GOT3 (cell line): ENCODE data around the gene EXOC3L4.

Source experiments
- DNase-seq: peaks from one replicate; lab custom pipeline; 2025; ENCODE audit warnings: mixed read lengths; lab: John Stamatoyannopoulos, UW

The EXOC3L4 gene

DNA sequence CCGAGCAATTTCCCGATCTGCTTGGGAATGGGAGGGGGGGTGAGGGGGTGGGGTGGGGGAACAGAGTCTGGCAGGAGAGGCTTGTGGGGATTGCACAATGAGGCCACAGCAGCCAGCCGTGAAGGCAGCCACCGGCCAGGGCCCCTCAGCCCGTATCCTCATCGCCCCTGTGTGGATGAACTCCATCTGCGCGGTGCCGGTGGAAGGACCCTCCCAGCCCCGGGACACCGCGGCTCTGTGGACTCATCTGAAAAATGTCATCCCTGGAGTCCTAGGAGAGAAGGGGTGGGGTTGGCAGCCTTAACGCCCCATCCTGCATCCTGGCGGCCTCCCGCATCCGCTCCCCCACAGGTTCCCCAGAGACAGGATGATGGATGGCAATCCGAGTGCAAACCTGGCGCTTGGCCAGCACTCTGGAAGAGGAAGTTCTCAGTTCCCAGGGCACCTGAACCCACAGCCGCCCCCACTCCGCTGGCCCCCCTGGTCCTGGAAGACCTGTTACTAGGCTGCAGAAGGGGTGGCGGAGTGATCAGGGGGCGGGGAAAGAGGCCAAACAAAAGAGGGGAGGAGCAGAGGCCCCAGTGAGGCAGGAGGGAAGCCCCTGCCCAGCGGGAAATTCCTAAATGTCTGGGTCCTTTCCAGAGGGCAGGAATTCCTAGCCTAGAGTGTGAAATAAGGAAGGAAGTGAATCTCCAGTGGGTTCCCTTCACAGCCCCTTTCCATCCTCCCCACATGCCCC lies 27.5 kb downstream of the EXOC3L4 start:
- DNase-seq: no peak

DNA sequence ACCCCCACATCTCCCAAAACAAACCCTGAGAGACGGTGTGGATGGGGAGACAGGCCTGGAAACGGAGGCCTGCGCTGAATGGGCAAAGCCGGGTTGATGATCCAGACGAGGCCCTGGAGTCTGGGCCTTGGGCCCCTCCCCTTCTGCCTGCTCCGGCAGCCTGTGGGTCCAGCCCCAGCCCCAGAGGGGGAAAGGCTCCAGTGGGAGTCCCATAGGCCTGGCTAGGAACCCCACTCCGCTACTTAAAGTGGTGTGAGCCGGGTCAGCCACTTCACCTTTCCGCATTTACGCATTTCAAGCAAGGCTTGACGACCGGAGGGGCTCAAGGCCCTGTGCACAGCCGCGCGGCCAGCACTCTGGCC lies 28.0 kb downstream of the EXOC3L4 start:
- DNase-seq: no peak

DNA sequence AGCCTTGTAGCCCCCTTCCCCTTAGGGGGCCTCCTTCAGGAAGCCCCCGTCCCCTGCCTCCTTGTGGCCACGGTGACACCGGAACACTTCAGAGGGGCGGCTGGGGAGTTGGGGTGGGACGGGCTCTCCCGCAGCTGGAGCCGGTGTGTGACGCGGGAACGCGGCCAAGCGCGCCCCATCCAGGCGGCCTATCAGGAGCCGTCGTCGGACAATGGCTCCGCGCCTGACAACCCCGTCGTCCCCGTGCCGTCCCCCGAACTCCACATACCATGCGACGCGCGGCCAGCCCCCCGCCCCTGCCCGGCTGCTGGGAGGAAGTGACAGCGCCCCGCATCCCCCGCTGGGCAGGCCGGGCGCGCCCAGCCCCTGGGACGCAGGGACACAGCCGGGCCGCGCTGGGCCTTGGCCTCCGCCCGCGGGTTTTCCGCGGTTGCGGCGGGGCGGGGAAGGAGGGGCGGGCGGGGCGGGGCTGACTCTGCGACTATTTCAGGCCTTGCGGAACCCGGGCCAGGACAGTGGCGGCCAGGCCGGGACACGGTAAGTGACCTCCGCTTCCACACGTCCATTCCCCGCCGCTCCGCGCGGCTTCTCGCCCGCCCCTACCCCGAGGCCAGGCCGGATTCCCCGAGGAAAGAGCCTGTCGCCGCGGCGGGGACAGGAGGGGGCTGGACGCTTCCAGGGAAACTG lies 28.6 kb downstream of the EXOC3L4 start, which contains the start of gene TNFAIP2:
TSS of gene TNFAIP2 (plus strand) at position 515 of the 687 bp plus-strand sequence. CDS start 2,997 bp downstream, outside the sequence.
- no peak for DNase-seq

DNA sequence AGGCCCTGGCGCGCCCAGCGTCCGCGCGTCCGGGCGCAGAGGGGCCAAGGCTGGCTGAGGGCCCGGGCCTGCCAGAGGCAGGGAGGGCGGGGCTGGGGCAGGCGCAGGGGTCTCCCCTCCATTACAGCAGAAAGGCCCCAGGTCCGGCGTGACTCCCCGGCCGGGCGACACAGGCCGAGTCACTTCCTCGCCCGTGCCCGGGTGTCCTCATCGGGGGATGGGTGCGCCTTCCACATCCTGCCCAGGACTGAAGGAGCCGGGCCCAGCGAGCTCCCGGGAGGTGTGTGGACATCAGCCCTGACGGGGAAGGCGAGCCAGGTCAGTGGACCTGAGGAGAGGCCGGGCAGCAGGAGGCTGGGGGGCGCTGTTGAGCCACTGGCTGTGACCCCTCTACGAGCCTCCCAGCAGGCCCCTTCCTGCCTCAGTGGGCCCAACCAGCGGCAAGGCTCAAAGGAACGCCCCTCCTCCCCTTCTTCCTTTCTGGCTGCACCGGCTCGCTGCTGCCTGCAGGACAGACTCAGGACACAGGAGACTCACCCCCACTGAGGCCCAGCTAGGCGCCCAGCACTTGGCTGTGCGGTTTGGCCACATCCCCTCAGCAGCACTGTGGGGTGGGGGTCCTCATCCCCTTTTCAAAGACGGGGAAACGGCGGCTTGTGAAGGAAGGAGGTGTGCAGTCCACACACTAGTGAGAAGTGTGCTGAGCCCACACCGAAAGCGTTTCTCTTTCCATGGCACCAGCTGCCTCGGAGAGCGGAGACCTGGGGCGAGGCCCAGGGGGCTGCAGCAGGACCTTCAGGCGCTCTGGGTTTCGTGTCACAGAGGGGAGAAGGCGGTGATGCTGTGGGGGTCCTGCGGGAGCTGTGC lies 29.3 kb downstream of the EXOC3L4 start:
- no peak for DNase-seq

DNA sequence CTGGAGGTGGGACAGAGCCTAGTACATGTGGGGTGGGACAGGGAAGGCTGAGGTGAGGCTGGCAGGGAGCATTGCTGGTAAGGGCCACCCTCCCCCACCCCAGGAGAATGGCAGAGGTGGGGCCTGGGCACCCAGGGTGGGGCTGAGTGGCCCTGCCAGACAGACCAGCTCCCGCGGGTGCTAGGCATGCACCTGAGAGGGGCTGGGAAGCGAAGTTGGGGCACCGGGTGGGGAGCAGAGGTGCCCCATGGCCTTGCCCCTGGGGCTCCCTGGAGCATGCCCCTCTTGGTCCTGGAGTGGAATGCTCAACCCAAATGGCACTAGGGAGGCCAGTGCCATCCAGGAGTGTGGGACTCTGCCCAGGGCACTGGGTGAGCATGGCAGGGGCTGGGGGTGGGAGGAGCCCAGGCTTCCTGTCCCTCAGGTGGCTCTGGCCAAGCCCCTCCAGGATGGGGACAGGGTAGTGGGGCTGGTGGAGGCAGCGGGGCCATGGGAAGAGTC lies 30.0 kb downstream of the EXOC3L4 start:
- DNase-seq: no peak

DNA sequence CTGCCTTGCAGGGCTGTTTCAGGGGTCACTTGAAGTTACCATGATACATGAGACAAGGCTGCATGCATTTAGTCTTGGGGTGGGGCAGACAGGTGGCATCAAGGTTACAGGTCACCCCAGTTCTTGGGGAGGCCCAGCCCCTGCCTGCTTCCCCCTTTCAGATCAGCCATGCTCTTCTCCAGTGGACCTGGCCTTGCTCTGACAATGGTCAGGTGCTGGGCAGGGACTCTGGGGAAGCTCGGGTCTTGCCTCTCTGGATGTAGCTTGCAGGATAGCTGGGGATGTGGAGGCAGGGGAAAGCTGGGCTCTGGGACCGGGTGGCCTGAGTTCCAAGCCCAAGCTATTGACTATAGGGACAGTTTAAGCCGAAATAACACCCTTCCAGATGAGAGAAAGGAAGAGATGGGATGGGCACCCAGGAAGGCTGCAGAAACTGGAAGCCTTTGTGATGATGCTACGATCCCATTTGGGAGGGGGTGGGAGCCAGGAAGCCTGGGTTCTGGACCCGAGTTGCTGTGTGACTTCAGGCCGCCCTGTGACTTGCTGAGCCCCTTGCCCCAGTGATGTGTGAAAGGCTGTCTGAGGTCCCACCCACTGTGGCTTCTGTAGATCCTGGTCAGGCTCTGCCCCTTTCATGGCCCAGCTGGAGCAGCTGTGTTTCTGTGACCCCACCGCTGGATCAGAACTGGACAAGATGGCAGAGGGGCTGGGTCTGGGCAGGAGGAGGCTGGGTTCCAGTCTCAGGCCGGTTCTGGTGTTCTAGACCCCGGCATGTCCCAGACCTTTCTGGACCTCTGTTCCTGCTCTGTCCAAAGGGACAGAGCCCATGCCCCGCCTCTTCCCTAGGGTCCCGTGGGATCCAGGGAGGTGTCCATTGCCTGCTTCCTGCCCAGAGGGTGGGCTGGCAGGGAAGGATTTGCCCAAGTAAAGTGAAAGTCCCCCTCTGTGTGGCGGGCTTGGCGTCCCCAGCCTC lies 30.9 kb downstream of the EXOC3L4 start:
- no peak for DNase-seq

DNA sequence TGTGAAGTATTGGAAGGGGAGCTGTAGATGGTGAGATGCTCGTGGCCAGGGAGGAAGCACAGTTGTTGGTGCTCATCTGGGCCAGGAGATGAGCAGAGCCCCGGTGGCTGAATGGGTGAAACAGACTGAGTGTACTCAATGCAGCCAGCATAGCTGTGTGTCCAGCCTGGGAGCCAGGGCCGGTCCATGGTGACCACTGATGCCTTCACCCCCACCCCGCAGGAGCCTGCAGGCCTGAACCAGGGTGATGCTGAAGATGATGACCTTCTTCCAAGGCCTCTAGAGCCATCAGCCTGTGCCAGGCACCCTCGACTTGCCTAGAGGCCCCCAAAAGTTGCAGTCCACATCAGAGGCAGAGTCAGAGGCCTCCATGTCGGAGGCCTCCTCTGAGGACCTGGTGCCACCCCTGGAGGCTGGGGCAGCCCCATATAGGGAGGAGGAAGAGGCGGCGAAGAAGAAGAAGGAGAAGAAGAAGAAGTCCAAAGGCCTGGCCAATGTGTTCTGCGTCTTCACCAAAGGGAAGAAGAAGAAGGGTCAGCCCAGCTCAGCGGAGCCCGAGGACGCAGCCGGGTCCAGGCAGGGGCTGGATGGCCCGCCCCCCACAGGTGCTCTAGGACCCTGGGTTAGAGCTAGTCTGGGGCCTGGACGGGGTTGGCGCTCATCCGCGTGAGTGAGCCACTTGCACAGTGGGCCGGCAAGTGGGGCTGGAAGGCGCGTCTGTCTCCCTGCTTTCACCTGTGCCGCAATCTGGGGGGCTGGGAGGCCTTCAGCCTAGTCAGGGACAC lies 31.8 kb downstream of the EXOC3L4 start:
- no peak for DNase-seq

DNA sequence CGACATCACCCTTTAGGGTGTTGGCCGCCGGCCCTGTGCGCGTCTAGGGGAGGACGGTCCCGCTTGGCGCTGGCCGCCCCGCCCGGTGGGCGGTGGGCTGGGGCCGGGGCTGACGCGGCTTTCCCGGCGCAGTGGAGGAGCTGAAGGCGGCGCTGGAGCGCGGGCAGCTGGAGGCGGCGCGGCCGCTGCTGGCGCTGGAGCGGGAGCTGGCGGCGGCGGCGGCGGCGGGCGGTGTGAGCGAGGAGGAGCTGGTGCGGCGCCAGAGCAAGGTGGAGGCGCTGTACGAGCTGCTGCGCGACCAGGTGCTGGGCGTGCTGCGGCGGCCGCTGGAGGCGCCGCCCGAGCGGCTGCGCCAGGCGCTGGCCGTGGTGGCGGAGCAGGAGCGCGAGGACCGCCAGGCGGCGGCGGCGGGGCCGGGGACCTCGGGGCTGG lies 32.4 kb downstream of the EXOC3L4 start:
- no peak for DNase-seq

DNA sequence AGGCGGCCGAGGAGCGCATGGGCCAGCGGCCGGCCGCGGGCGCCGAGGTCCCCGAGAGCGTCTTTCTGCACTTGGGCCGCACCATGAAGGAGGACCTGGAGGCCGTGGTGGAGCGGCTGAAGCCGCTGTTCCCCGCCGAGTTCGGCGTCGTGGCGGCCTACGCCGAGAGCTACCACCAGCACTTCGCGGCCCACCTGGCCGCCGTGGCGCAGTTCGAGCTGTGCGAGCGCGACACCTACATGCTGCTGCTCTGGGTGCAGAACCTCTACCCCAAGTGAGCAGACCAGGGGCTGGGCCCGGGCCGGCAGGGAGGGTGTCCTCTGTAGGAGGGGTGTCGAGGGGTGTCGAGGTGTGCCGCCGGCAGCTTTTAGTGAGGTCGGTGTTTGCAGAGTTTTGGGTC lies 32.8 kb downstream of the EXOC3L4 start:
- no peak for DNase-seq

DNA sequence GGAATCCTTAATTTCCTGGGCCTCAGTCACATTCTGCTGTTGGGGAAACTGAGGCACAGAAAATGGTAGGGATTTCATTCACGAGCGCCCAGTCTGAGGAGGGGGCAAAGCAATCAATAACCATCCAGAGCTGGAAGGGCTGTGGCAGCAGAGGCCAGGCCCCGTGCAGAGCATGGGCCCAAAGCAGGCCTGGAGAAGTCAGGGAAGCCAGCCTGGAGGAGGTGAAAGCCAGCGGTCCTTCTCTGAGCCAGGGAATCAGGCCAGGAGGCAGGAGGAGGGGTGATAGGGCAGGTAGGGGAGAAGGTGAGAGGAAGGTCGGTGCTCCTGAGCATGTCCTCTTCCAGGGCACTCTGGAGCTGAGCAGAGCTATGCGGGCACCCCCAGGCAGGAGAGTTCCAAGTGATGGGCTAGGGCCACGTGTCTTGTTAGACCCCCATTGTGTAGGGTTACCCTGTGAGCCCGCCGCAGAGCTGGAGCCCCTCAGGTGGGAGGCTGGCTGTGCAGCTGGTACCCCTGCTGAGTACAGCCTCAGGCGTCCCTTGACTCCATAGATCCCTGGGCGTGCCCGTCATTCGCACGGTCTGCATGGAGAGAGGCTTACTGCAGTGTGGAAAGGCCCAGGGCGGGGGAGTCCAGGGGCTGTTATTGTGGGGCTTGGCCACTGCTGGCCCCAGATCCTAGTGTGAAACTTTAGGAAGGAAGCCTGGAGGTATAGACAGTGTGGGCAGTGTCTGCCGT lies 33.5 kb downstream of the EXOC3L4 start:
- DNase-seq: no peak

DNA sequence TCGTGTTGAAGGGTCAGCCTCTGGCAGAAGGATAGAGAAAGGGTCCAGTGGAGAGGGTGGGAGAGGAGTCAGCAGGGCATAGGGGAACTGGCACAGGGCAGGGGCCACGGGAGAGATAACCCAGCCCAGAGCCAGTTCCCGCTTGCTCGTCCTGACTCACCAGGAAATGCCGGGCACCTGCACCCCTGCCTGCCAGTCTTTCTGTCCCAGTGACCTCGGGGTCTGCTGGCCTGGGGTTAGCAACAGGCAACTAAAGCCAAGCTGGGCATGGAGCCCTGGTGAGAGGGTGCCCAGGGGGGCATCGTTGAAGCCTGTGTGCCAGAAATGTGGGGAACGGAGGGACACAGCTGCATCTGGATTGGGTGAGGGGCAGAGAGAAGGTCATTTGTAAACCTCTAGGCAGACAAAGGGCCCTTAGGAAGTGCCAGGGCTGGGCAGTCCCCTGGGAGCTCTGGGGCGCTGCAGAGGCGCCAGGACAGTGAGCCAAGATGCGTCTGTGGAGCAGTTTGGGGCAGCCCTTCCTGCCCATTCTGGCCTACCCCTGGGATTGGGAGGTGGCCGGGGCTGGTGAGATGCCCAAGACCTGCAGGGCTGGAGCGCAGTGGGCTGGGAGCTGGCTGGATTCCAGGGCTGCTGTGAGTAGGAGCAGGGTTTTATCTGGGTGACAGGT lies 34.2 kb downstream of the EXOC3L4 start:
- no peak for DNase-seq

DNA sequence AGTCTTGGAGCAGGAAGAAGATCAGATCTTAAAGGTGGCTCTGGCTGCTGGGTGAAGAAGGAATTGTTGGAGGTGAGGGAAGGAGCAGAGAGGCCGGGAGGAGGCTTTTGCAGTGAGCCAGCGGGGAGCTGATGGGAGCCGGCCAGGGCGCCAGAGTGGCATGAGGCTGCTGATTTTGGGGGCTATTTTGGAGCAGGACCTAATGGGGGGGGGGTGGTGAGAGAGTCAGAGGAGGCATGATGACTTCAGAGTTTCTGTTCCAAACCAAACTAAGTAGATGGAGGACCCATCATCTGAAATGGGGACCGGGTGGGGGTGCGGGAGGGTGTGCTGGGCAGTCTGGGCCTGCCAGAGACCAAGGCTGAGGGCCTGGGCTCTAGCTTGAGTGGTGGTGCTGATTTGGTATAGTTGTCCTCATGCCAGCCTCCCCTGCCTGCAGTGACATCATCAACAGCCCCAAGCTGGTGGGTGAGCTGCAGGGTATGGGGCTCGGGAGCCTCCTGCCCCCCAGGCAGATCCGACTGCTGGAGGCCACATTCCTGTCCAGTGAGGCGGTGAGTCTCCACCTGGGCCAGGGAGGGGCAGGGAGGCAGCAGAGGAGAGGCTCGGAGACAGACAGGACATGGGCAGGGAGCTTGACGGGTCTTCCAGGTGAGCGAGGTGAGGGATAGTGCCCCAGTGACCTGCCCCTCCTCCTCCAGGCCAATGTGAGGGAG lies 34.9 kb downstream of the EXOC3L4 start:
- DNase-seq: no peak

DNA sequence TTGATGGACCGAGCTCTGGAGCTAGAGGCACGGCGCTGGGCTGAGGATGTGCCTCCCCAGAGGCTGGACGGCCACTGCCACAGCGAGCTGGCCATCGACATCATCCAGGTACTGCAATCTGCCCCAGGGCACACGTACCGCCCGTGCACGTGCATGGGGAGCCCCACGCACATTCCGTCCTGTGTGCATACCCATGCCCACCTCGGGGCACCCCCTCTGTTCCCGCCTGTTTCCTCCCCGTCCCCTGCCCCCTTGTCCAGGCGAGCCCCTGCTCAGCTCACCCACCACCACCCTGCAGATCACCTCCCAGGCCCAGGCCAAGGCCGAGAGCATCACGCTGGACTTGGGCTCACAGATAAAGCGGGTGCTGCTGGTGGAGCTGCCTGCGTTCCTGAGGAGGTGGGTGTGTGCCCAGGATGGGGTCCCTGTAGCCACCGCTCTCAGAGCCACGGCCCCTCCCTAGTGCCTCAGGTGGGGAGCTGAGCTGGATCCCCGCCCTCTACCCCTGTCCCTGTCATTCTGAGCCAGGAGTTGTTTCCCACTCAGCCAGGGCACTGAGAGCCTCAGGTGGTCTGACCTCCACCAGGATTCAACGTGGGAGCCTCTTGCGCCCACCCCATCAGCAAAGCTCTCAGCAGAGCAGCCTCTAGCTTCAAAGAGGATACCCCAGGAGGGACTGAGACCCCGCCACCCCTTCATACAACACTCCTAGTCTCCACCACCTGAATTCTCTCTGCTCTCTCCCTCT lies 35.7 kb downstream of the EXOC3L4 start:
- no peak for DNase-seq

DNA sequence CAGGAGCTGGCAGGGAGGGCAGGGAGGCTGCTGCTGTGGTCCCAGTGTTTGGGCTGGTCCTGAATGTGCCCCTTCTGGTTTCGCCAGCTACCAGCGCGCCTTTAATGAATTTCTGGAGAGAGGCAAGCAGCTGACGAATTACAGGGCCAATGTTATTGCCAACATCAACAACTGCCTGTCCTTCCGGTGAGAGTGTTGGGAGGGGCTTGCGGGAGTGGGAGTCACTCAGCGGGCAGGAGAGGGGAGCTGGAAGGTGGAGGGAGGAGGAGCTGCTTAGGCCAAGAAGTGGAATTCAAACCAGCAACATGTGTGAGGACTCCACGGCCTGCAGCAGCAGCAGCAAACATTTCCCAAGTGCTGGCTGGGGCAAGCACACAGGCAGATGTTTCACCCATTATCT lies 36.4 kb downstream of the EXOC3L4 start:
- DNase-seq: no peak

DNA sequence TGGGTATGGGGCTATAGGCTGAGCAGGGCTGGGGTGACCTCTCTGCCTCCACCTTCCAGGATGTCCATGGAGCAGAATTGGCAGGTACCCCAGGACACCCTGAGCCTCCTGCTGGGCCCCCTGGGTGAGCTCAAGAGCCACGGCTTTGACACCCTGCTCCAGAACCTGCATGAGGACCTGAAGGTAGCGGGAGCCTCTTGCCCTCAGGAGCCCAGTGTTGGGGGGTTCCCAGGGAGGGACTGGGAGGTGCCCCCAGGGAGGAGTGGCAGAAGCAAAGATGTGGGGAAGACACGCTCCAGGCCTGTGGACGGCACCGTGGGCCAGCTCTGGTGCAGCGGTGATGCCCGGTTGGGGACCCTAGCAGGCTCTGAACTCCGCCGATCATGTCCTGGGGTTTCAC lies 37.1 kb downstream of the EXOC3L4 start:
- DNase-seq: no peak

DNA sequence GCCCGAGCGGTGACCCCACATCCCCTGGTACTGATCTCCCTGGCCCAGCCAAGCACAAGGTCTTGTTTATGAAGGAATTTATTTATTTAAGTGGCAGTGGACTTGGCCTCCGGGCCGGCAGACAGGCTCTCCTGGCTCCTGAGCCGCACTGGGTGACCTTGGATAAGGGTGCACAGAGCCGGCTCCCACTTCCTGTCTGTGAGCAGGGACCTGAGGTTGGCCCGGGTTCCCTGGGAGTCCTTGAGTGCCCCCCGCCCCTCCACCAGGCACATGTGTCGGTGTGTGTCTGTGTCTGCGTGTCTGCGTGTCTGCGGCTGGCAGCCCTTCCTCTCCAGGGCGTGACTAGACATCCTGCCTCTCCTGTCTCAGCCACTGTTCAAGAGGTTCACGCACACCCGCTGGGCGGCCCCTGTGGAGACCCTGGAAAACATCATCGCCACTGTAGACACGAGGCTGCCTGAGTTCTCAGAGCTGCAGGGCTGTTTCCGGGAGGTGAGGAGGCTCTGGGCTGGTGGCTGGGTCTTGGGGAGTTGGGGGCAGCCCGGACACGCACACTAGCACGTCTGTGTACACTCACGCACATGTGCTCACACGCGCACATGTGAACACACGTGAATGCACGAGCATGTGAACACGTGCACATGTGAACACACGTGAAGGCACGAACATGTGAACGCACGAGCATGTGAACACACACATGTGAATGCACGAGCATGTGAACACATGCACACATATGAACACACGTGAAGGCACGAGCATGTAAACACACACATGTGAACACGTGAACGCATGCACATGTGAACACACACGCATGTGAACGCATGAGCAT lies 38.1 kb downstream of the EXOC3L4 start:
- DNase-seq: no peak
